K562 (cell line): ENCODE measurements around the gene CES5A. TPM values are rescaled to one million over a fixed set of nuclear protein-coding genes. Genes with fewer than 3 reads are reported as not detected.

Experiments
- ATAC-seq: fragments of 200-7000 bp; cut with Tn5 transposase; 3 replicates; pipeline ENCODE4 v1.9.1; 2020; ENCODE audit warnings: moderate library complexity
- BruUV-seq: library from RNA; stranded (reverse); fragments of 400-500 nt; replicated peaks from 2 replicates; lab custom pipeline; 2021; lab: Mats Ljungman, UMichigan
- CTCF ChIA-PET: fragments of 300-600 bp; formaldehyde crosslinking; extraction: SDS; loops from one replicate; lab custom pipeline; 2021; ENCODE audit warnings: low intra/inter-chr PET ratio; lab: Yijun Ruan, JAX
- POLR2A ChIA-PET: fragments of 300-600, 350-650 bp; sonication (Branson Sonifier 250); formaldehyde crosslinking; extraction: SDS; loops from one replicate; lab custom pipeline; 2021; ENCODE audit warnings: antibody characterized with exemption, inconsistent platforms; lab: Yijun Ruan, JAX
- DNase-seq, 4 experiments: peaks; one replicate each; pipeline versions ENCODE4 v3.0.0 to v3.0.0-alpha.2; 2011 to 2018; ENCODE audit warnings: low spot score in 3 of 4, mixed read lengths in 3 of 4; ENCODE audit errors: extremely low read depth in 1 of 4
- FAIRE-seq: peaks from 2 replicates; lab custom pipeline; 2011; peaks lifted over from hg19 to GRCh38; lab: Jason Lieb, UNC
- H2AFZ ChIP-seq: 2 replicates; pipeline ENCODE4 v1.6.0; 2011; ENCODE audit warnings: low read depth, low read length, control low read depth, inconsistent platforms
- H3K27ac ChIP-seq: fragments of 200-600 bp; 3 replicates; pipeline ENCODE4 v1.8.0; 2011; ENCODE audit warnings: low read depth, mild to moderate bottlenecking, control low read depth, inconsistent platforms, low read length, moderate library complexity, mixed read lengths; ENCODE audit errors: extremely low read depth
- H3K27me3 ChIP-seq, 2 experiments: fragments of 300-600 bp in 1 of 2; 2 replicates in 1 of 2; 3 replicates in 1 of 2; pipeline versions ENCODE4 v1.6.0 to v1.8.0; 2011; ENCODE audit warnings: inconsistent platforms in 2 of 2, low read length in 2 of 2, mild to moderate bottlenecking in 1 of 2, mixed read lengths in 1 of 2, moderate library complexity in 1 of 2; ENCODE audit not compliant: control insufficient read depth in 2 of 2, insufficient read depth in 2 of 2
- H3K36me3 ChIP-seq: fragments of 300-600 bp; 3 replicates; pipeline ENCODE4 v1.8.0; 2011; ENCODE audit warnings: mild to moderate bottlenecking, low read length, inconsistent platforms; ENCODE audit not compliant: control insufficient read depth, insufficient read depth
- H3K4me1 ChIP-seq, 2 experiments: fragments of 200-600 bp in 1 of 2; replicated peaks in 1 of 2; 2 replicates in 1 of 2; 3 replicates in 1 of 2; pipeline versions ENCODE4 v1.5.1 to v1.8.0; 2011; ENCODE audit warnings: inconsistent platforms in 2 of 2, low read length in 2 of 2, mild to moderate bottlenecking in 1 of 2, mixed read lengths in 1 of 2, moderate library complexity in 1 of 2; ENCODE audit not compliant: control insufficient read depth in 2 of 2, insufficient read depth in 2 of 2
- H3K4me2 ChIP-seq: 2 replicates; pipeline ENCODE4 v1.6.1; 2011; ENCODE audit warnings: low read length, control low read depth, inconsistent platforms, mixed read lengths; ENCODE audit not compliant: insufficient read depth
- H3K4me3 ChIP-seq: fragments of 200-600 bp; sonication (generic), shearing (Covaris generic); 2 replicates; pipeline ENCODE4 v1.5.1; 2016; ENCODE audit warnings: control low read depth, inconsistent platforms
- H3K79me2 ChIP-seq: fragments of 200-600 bp; 3 replicates; pipeline ENCODE4 v1.8.0; 2011; ENCODE audit warnings: low read length, inconsistent platforms; ENCODE audit not compliant: control insufficient read depth, insufficient read depth
- H3K9ac ChIP-seq, 2 experiments: 2 replicates each; pipeline versions ENCODE4 v1.6.0 to v1.6.1; 2011; ENCODE audit warnings: low read depth in 2 of 2, low read length in 2 of 2, control low read depth in 1 of 2, inconsistent platforms in 1 of 2, mild to moderate bottlenecking in 1 of 2, mixed read lengths in 1 of 2; ENCODE audit not compliant: insufficient read depth in 1 of 2
- H3K9me1 ChIP-seq: one replicate; pipeline ENCODE4 v1.6.0; 2011; ENCODE audit warnings: inconsistent platforms, mild to moderate bottlenecking, low read length, moderate library complexity; ENCODE audit not compliant: control insufficient read depth, insufficient read depth
- H3K9me3 ChIP-seq: replicated peaks from 2 replicates; pipeline ENCODE4 v1.5.1; 2011; ENCODE audit warnings: low read depth, low read length, inconsistent platforms; ENCODE audit not compliant: control insufficient read depth, insufficient read depth
- H4K20me1 ChIP-seq: replicated peaks from 2 replicates; pipeline ENCODE4 v1.6.1; 2011; ENCODE audit warnings: low read length, inconsistent platforms, mixed read lengths; ENCODE audit not compliant: control insufficient read depth, insufficient read depth
- CSDE1 ChIP-seq, 2 experiments: fragments of 450-650 bp; IDR thresholded peaks; 2 replicates each; pipeline ENCODE4 v1.6.1; 2016; ENCODE audit warnings: mild to moderate bottlenecking in 1 of 2
- IRF2 ChIP-seq: sonication (generic); formaldehyde crosslinking; IDR thresholded peaks from 2 replicates; pipeline ENCODE4 v1.8.1; 2022; ENCODE audit warnings: mild to moderate bottlenecking, missing genetic modification reagents
- NELFE ChIP-seq: IDR thresholded peaks from 2 replicates; pipeline ENCODE4 v1.6.1; 2011; ENCODE audit warnings: mild to moderate bottlenecking; ENCODE audit not compliant: insufficient read depth, insufficient read length
- NEUROD1 ChIP-seq: fragments of 150-350 bp; IDR thresholded peaks from 2 replicates; pipeline ENCODE4 v1.6.1; 2014; ENCODE audit warnings: borderline replicate concordance, low read length, low read depth; ENCODE audit not compliant: partially characterized antibody
- NR2C1 ChIP-seq, 2 experiments: fragments of 450-650 bp; IDR thresholded peaks; 2 replicates each; pipeline ENCODE4 v1.6.1; 2017; ENCODE audit warnings: mild to moderate bottlenecking in 2 of 2, antibody characterized with exemption in 1 of 2, inconsistent platforms in 1 of 2, missing compliant biosample characterization in 1 of 2, missing genetic modification characterization in 1 of 2
- RBM17 ChIP-seq: fragments of 200-400 bp; formaldehyde crosslinking; IDR thresholded peaks from 2 replicates; pipeline ENCODE4 v1.6.1; 2017; ENCODE audit warnings: low read depth, mild to moderate bottlenecking, low read length, borderline replicate concordance
- SMARCA5 ChIP-seq: fragments of 450-650 bp; IDR thresholded peaks from 2 replicates; pipeline ENCODE4 v1.6.1; 2016
- TGIF2 ChIP-seq: sonication (generic); formaldehyde crosslinking; IDR thresholded peaks from 2 replicates; pipeline ENCODE4 v1.8.1; 2022; ENCODE audit warnings: mild to moderate bottlenecking, missing genetic modification reagents, moderate library complexity
- ZNF133 ChIP-seq: fragments of 250-450 bp; sonication (Bioruptor Pico); IDR thresholded peaks from 2 replicates; pipeline ENCODE4 v1.4.0; 2020; ENCODE audit warnings: mild to moderate bottlenecking
- ZNF140 ChIP-seq: fragments of 250-450 bp; sonication (Bioruptor Pico); IDR thresholded peaks from 2 replicates; pipeline ENCODE4 v1.8.0; 2021; ENCODE audit warnings: moderate library complexity, mild to moderate bottlenecking, inconsistent platforms
- ZNF699 ChIP-seq: fragments of 250-450 bp; sonication (Bioruptor Pico); IDR thresholded peaks from 2 replicates; pipeline ENCODE4 v1.8.0; 2021; ENCODE audit warnings: mild to moderate bottlenecking, moderate library complexity; ENCODE audit not compliant: insufficient replicate concordance
- WGBS: fragments of 100-300 bp; shearing (Covaris generic); methylation state at CpG from one replicate; pipeline ENCODE4 v1.1.6; 2016; ENCODE audit warnings: low coverage, mixed read lengths; ENCODE audit not compliant: insufficient coverage; ENCODE audit errors: missing lambda C conversion rate; 5-methylcytosine and 5-hydroxymethylcytosine counted together
- in situ Hi-C: fragments of 300-500 bp; cut with MboI; formaldehyde crosslinking; loops from 4 replicates; pipeline ENCODE4 v1.15.0; 2018; ENCODE audit warnings: inconsistent platforms, mixed read lengths
- intact Hi-C: fragments of 100-400 bp; cut with micrococcal nuclease; formaldehyde crosslinking; loops from 2 replicates; pipeline ENCODE4 v1.14.2; 2022
- polyA plus RNA-seq, 8 experiments: library from polyadenylated mRNA; depleted of rRNA in 4 of 8; stranded (reverse) in 5 of 8; unstranded in 3 of 8; fragments of >200 nt; fragmentation: Nextera tagmentation in 2 of 8; fragmentation: Illumina TruSeq in 1 of 8; extraction: Ambion mirVana in 2 of 8; extraction: Trizol in 1 of 8; gene quantifications; 2 replicates each; pipeline versions ENCODE4 v1.2.1 to v1.2.3, GENCODE V29; 2011 to 2014; ENCODE audit warnings: inconsistent platforms in 1 of 8, missing spikeins in 1 of 8
- total RNA-seq, 7 experiments: library from RNA; depleted of rRNA in 6 of 7; stranded (reverse); fragments of >200 nt in 6 of 7; fragmentation: Illumina TruSeq in 2 of 7; extraction: Trizol in 2 of 7; gene quantifications; 2 replicates each; pipeline versions ENCODE4 v1.2.1 to v1.2.3, GENCODE V29; 2011 to 2021; ENCODE audit warnings: low replicate concordance in 1 of 7
- TF ChIP-seq, protein P1 (sequence below): fragments of 250-450 bp; sonication (Bioruptor Pico); IDR thresholded peaks from 2 replicates; pipeline ENCODE4 v1.5.0; 2021; ENCODE audit warnings: mild to moderate bottlenecking, moderate library complexity
- TF ChIP-seq, protein P2 (sequence below): fragments of 250-450 bp; sonication (Bioruptor Pico); IDR thresholded peaks from 2 replicates; pipeline ENCODE4 v1.6.1; 2021; ENCODE audit warnings: mild to moderate bottlenecking
- TF ChIP-seq, protein P3 (sequence below): sonication (generic); formaldehyde crosslinking; IDR thresholded peaks from 2 replicates; pipeline ENCODE4 v1.8.0; 2023; ENCODE audit warnings: missing genetic modification reagents, mild to moderate bottlenecking, borderline replicate concordance

The CES5A gene
- total and polyA plus RNA-seq, 9 of the 15 experiments (the other 6 are each of a cell fraction or from before 2014, with no cell fraction given) = 0.07 to 0.17 (median 0.15) TPM; not detected in 4

DNA sequence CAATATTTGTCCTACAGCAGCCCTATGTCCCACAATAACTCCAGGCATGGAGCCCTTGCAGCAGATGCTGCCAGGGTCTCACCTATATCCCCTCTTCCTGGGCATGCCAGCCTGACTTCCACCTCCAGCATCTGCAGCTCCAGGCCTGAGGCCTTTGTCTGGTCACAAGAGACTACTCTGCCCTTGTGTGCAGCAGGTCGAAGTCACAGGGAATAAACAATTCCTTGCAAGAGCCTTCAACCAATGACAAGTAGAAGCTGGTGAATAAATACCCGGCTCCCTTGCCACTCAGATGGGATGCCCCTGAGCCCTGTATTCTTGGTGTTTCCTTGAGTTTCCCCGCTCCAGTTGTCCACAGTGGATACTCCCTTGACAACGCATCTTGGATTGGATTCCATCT is 65.3 kb downstream of the CES5A start:
- Histone ChIP-seq H3K79me2 (no peaks in the 10 kb centered on the region), H4K20me1 (no peaks in the 10 kb centered on the region), H3K9me1 (no peaks in the 10 kb centered on the region), H3K4me3 (no peak overlapping the region), H3K4me1 (no peaks in the 10 kb centered on the region), H3K9me3 (no peaks in the 10 kb centered on the region), H3K36me3 (no peaks in the 10 kb centered on the region), H3K27ac (no peak overlapping the region), H3K9ac (no peak overlapping the region), H2AFZ (no peak overlapping the region), H3K27me3 (peaks cover 0 to 9% of the 10 kb centered on the region in 2 experiments; a peak in 2 of 5 replicates), H3K4me2 (no peak overlapping the region)
- FAIRE-seq = no peak
- 0% methylated on average over 4 of the region's 4 CpGs for WGBS
- intact Hi-C loops (no loop called here), in situ Hi-C loops (no loop called here)
- no TSS peak for BruUV-seq
- ChIA-PET CTCF (no interaction called here), POLR2A (interaction anchor here (0.7 kb wide), 1 partner anchor 704 kb away, joined by 3 read pairs; no protein-coding TSS in a partner anchor)
- ATAC-seq = no peak
- no peak for DNase-seq
- TF ChIP-seq SMARCA5 = no peak
- TF ChIP-seq NELFE = no peak
- TF ChIP-seq IRF2 (CRISPR knock-in tag) = no peak
- no peak for TF ChIP-seq CSDE1 (IDR thresholded peaks at IDR 0.05)
- TF ChIP-seq, protein P1, sequence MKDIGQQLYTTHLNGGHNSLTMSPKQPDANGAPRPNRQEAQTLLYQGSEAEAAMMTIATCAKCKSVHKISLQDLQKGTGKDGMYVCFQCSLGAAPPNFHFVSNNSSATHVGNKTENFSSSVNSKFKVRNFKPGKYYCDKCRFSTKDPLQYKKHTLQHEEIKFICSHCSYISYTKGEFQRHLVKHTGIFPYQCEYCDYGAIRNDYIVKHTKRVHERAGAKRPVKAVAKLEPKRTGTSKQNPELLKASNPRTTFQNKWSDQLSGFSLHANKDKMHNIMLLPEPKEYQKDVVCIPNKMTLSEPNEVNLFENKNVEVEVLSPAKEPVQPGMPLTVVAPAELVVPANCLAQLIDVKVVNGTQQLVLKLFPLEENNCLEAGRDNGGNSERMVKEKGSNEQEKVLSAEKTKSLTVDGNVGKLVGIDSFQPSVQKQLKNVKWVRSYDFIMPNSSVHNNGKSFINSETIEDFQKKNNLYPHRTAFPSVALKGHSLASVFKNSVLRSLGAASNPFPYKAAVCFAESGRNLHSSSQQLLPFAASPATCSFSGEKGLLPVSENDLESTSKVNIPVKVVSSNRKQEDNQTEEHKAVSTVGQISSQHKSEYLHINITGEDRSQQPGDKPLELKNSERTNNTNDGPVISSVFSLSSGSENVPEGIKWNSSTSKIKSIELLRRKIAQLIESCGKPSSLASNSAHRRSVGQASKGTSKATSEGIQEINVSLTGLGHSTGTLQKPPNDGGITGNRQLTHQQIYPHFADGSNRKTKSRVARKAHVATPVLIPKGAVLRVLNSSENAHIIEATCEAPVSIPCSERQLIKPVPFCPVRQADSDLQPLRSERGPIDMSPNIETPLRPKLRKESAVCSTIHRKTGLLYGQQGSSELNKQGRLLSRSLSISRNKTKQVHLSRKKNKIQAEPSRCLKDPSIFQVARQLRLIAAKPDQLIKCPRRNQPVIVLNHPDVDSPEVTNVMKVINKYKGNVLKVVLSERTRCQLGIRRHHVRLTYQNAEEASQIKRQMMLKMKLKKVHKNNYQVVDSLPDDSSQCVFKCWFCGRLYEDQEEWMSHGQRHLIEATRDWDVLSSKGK (CRISPR knock-in tag) = no peak
- no peak for TF ChIP-seq ZNF140 (CRISPR knock-in tag)
- no peak for TF ChIP-seq NEUROD1
- no peak for TF ChIP-seq NR2C1 (IDR thresholded peaks at IDR 0.05)
- TF ChIP-seq NR2C1 (tag; IDR thresholded peaks at IDR 0.05) = no peak
- no peak for TF ChIP-seq ZNF699
- no peak for TF ChIP-seq RBM17
- TF ChIP-seq, protein P2, sequence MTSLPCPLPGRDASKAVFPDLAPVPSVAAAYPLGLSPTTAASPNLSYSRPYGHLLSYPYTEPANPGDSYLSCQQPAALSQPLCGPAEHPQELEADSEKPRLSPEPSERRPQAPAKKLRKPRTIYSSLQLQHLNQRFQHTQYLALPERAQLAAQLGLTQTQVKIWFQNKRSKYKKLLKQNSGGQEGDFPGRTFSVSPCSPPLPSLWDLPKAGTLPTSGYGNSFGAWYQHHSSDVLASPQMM (CRISPR knock-in tag) = no peak
- no peak for TF ChIP-seq TGIF2
- no peak for TF ChIP-seq ZNF133
- TF ChIP-seq, protein P3, sequence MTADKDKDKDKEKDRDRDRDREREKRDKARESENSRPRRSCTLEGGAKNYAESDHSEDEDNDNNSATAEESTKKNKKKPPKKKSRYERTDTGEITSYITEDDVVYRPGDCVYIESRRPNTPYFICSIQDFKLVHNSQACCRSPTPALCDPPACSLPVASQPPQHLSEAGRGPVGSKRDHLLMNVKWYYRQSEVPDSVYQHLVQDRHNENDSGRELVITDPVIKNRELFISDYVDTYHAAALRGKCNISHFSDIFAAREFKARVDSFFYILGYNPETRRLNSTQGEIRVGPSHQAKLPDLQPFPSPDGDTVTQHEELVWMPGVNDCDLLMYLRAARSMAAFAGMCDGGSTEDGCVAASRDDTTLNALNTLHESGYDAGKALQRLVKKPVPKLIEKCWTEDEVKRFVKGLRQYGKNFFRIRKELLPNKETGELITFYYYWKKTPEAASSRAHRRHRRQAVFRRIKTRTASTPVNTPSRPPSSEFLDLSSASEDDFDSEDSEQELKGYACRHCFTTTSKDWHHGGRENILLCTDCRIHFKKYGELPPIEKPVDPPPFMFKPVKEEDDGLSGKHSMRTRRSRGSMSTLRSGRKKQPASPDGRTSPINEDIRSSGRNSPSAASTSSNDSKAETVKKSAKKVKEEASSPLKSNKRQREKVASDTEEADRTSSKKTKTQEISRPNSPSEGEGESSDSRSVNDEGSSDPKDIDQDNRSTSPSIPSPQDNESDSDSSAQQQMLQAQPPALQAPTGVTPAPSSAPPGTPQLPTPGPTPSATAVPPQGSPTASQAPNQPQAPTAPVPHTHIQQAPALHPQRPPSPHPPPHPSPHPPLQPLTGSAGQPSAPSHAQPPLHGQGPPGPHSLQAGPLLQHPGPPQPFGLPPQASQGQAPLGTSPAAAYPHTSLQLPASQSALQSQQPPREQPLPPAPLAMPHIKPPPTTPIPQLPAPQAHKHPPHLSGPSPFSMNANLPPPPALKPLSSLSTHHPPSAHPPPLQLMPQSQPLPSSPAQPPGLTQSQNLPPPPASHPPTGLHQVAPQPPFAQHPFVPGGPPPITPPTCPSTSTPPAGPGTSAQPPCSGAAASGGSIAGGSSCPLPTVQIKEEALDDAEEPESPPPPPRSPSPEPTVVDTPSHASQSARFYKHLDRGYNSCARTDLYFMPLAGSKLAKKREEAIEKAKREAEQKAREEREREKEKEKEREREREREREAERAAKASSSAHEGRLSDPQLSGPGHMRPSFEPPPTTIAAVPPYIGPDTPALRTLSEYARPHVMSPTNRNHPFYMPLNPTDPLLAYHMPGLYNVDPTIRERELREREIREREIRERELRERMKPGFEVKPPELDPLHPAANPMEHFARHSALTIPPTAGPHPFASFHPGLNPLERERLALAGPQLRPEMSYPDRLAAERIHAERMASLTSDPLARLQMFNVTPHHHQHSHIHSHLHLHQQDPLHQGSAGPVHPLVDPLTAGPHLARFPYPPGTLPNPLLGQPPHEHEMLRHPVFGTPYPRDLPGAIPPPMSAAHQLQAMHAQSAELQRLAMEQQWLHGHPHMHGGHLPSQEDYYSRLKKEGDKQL (CRISPR knock-in tag) = no peak
